ENCODE results near the gene SIRT6. TPM values are rescaled to one million over a fixed set of nuclear protein-coding genes. Genes with fewer than 3 reads are reported as not detected.
"Not testable (repeated sequence)": the region's sequence is repeated elsewhere in the genome, so short reads cannot be mapped to it uniquely, and the experiment has no call there.

Gene SIRT6
- total RNA-seq, 1 donor from 2014 or later: 12.9 TPM

DNA sequence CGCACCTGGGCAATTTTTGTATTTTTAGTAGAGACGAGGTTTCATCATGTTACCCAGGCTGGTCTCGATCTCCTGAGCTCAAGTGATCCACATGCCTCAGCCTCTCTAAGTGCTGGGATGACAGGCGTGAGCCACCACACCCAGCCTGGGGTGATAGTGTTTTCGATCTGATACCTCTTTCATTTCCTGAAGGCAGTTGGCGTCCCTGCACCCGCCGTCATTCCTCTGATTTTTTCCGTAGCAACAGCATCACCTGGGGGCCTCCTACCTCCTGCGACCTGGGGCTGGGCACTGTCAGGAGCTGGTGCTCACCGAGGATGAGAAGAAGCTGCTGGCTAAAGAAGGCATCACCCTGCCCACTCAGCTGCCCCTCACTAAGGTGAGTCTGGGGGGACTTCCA is 18.1 kb downstream of the SIRT6 start:
- Histone ChIP-seq H3K27me3 (ENCODE audit: low read depth) (peaks cover 71% of the 10 kb centered on the region), H3K4me1 (no peaks in the 10 kb centered on the region), H3K27ac (replicated peaks) (no peak overlapping the region), H3K9me3 (replicated peaks) (no peaks in the 10 kb centered on the region), H3K4me3 (no peak overlapping the region), H3K36me3 (no peaks in the 10 kb centered on the region)
- intact Hi-C loops (cut with micrococcal nuclease): no loop called here
- DNase-seq: no peak
- TF ChIP-seq, protein P1, sequence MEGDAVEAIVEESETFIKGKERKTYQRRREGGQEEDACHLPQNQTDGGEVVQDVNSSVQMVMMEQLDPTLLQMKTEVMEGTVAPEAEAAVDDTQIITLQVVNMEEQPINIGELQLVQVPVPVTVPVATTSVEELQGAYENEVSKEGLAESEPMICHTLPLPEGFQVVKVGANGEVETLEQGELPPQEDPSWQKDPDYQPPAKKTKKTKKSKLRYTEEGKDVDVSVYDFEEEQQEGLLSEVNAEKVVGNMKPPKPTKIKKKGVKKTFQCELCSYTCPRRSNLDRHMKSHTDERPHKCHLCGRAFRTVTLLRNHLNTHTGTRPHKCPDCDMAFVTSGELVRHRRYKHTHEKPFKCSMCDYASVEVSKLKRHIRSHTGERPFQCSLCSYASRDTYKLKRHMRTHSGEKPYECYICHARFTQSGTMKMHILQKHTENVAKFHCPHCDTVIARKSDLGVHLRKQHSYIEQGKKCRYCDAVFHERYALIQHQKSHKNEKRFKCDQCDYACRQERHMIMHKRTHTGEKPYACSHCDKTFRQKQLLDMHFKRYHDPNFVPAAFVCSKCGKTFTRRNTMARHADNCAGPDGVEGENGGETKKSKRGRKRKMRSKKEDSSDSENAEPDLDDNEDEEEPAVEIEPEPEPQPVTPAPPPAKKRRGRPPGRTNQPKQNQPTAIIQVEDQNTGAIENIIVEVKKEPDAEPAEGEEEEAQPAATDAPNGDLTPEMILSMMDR (IDR thresholded peaks at IDR 0.05; ENCODE audit: borderline replicate concordance): no peak

- TF ChIP-seq, protein P1 (IDR thresholded peaks at IDR 0.05; ENCODE audit: borderline replicate concordance): no peak
- Histone ChIP-seq H3K36me3 (no peaks in the 10 kb centered on the region), H3K9me3 (replicated peaks) (no peaks in the 10 kb centered on the region), H3K4me1 (no peaks in the 10 kb centered on the region), H3K27ac (replicated peaks) (no peak overlapping the region), H3K27me3 (ENCODE audit: low read depth) (peaks cover 68% of the 10 kb centered on the region), H3K4me3 (no peak overlapping the region)
- no peak for DNase-seq
- intact Hi-C loops (cut with micrococcal nuclease): no loop called here
Observed at GRCh38 chr19:4161415-4162077, 20.8 kb downstream of the SIRT6 start.

GRCh38 chr19:4157971-4158370 is 24.4 kb downstream of the SIRT6 start:
- H3K4me1 ChIP-seq; H3K4me3 ChIP-seq; DNase-seq; intact Hi-C loops (cut with micrococcal nuclease); H3K9me3 ChIP-seq (replicated peaks); H3K36me3 ChIP-seq; H3K27ac ChIP-seq (replicated peaks): not testable (repeated sequence)
- H3K27me3 ChIP-seq (ENCODE audit: low read depth): peaks cover 61% of the 10 kb centered on the region

DNA sequence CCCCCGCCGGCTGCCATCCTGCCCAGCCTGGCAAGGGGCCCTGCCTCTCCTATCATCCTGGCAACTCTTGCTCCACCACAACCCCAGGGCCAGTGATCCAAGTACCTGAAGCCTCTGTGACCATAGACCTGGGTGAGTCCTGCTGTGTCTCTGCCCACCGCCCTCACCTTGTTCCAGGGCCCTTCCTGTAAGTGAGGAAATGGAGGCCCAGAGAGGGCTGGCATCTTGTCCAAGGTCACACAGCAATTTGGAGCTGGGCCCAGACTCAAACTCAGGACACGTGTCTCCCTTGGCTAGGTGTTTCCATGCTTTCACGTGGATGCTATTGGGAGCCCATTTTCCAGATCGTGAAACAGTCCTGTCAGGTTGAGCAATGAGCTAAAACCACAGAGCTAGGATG is 25.2 kb downstream of the SIRT6 start:
- TF ChIP-seq, protein P1 (IDR thresholded peaks at IDR 0.05; ENCODE audit: borderline replicate concordance): no peak
- H3K4me3 ChIP-seq: no peak overlapping the region
- no peak overlapping the region for H3K27ac ChIP-seq (replicated peaks)
- DNase-seq: no peak
- peaks cover 66% of the 10 kb centered on the region for H3K27me3 ChIP-seq (ENCODE audit: low read depth)
- H3K4me1 ChIP-seq: no peaks in the 10 kb centered on the region
- intact Hi-C loops (cut with micrococcal nuclease): no loop called here
- no peaks in the 10 kb centered on the region for H3K9me3 ChIP-seq (replicated peaks)
- no peaks in the 10 kb centered on the region for H3K36me3 ChIP-seq

GRCh38 chr19:4154571-4155312 is 27.6 kb downstream of the SIRT6 start:
- peaks cover 72% of the 10 kb centered on the region for H3K27me3 ChIP-seq (ENCODE audit: low read depth)
- intact Hi-C loops (cut with micrococcal nuclease): no loop called here
- no peak for DNase-seq
- H3K9me3 ChIP-seq (replicated peaks): no peaks in the 10 kb centered on the region
- H3K4me1 ChIP-seq: no peaks in the 10 kb centered on the region
- no peaks in the 10 kb centered on the region for H3K36me3 ChIP-seq
- no peak overlapping the region for H3K4me3 ChIP-seq
- no peak overlapping the region for H3K27ac ChIP-seq (replicated peaks)
- TF ChIP-seq, protein P1 (IDR thresholded peaks at IDR 0.05; ENCODE audit: borderline replicate concordance): no peak

Measured in left ventricle myocardium inferior (tissue), 1 donor.